Colonic mucosa (tissue), 4 donors: ENCODE results near the gene PRMT1. TPM values are rescaled to one million over a fixed set of nuclear protein-coding genes. Genes with fewer than 3 reads are reported as not detected.

ENCODE experiments used
- DNase-seq: peaks from one replicate; pipeline ENCODE4 v3.0.0-alpha.2; 2020
- H3K27ac ChIP-seq: fragments of 200-600 bp; one replicate; pipeline ENCODE4 v1.8.0; 2021
- H3K27me3 ChIP-seq: fragments of 200-600 bp; one replicate; pipeline ENCODE4 v1.8.0; 2021
- H3K36me3 ChIP-seq: fragments of 200-600 bp; one replicate; pipeline ENCODE4 v1.8.0; 2021
- H3K4me1 ChIP-seq: fragments of 200-600 bp; one replicate; pipeline ENCODE4 v1.8.0; 2021; ENCODE audit warnings: mild to moderate bottlenecking
- H3K4me3 ChIP-seq: fragments of 200-600 bp; one replicate; pipeline ENCODE4 v1.8.0; 2021
- H3K9ac ChIP-seq, 2 donors: one replicate each; pipeline ENCODE4 v1.7.0; 2013; ENCODE audit warnings: control low read depth in 2 of 2, low read depth in 2 of 2, low read length in 2 of 2
- H3K9me3 ChIP-seq: fragments of 200-600 bp; one replicate; pipeline ENCODE4 v1.8.0; 2021
- CTCF ChIP-seq: fragments of 200-600 bp; IDR thresholded peaks from one replicate; pipeline ENCODE4 v1.8.0; 2022; ENCODE audit warnings: antibody characterized with exemption, mild to moderate bottlenecking
- intact Hi-C: fragments of 100-400 bp; cut with DNase I; formaldehyde crosslinking; loops from one replicate; pipeline ENCODE4 v1.14.1; 2022
- total RNA-seq, 2 donors: library from RNA; stranded (reverse); fragmentation: NEBNext Ultra II Directional in 1 of 2; extraction: Animal tissue kit (Norgen Biotek cat#: 25700) in 1 of 2; gene quantifications; one replicate each; pipeline ENCODE4 v1.2.1, GENCODE V29; 2021
- donor health status: healthy.
- donor health status: DM: no; HTN: no; CAD: no.
- donor health status: DM: no; HTN: no; CAD: no.

PRMT1 gene
- total RNA-seq, 2 donors from 2014 or later: 81.3 to 177 TPM

- no peaks in the 10 kb centered on the region for H3K36me3 ChIP-seq
- no peak for DNase-seq
- H3K4me3 ChIP-seq: no peak overlapping the region
- no peaks in the 10 kb centered on the region for H3K4me1 ChIP-seq
- no peak for TF ChIP-seq CTCF
- no peaks in the 10 kb centered on the region for H3K27me3 ChIP-seq
- intact Hi-C loops: no loop called here
- H3K9me3 ChIP-seq: no peaks in the 10 kb centered on the region
- no peak overlapping the region for H3K9ac ChIP-seq
- H3K27ac ChIP-seq: no peak overlapping the region
These were observed 33.4 kb downstream of the PRMT1 start for GRCh38 chr19:49710372-49710951.

GRCh38 chr19:49712397-49712859 lies 35.4 kb downstream of the PRMT1 start:
- Histone ChIP-seq H3K4me1 (no peaks in the 10 kb centered on the region), H3K36me3 (no peaks in the 10 kb centered on the region), H3K27ac (no peak overlapping the region), H3K4me3 (no peak overlapping the region), H3K9me3 (no peaks in the 10 kb centered on the region), H3K9ac (no peak overlapping the region), H3K27me3 (no peaks in the 10 kb centered on the region)
- no peak for TF ChIP-seq CTCF
- intact Hi-C loops: no loop called here
- DNase-seq: peak; percentile 65

DNA sequence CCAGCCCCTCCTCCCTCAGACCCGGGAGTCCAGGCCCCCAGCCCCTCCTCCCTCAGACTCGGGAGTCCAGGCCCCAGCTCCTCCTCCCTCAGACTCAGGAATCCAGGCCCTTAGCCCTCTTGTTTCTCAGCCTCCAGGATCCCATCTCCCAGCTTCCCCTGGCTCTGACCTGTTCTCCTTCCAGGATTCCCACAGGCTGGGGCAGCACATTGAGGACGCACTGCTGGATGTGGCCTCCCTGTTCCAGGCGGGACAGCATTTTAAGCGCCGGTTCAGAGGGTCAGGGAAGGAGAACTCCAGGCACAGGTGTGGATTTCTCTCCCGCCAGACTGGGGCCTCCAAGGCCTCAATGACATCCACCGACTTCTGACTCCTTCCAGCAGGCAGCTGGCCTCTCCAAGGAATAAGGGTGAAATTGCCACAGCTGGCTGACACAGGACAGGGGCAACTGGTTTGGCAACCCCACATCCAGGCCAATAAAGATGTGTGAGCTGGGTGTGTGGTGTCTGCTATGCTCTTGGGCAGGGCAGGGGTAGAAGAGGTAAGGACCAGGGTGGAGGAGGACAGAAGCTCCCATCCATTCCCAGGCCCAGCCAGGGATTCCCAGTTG lies 36.3 kb downstream of the PRMT1 start:
- H3K27me3 ChIP-seq: no peaks in the 10 kb centered on the region
- H3K9me3 ChIP-seq: no peaks in the 10 kb centered on the region
- no peaks in the 10 kb centered on the region for H3K36me3 ChIP-seq
- H3K4me1 ChIP-seq: no peaks in the 10 kb centered on the region
- no peak for TF ChIP-seq CTCF
- no peak overlapping the region for H3K27ac ChIP-seq
- intact Hi-C loops: no loop called here
- no peak for DNase-seq
- H3K4me3 ChIP-seq: no peak overlapping the region
- no peak overlapping the region for H3K9ac ChIP-seq

- H3K9me3 ChIP-seq: no peaks in the 10 kb centered on the region
- H3K27ac ChIP-seq: no peak overlapping the region
- H3K4me1 ChIP-seq: no peaks in the 10 kb centered on the region
- H3K27me3 ChIP-seq: no peaks in the 10 kb centered on the region
- no peak for TF ChIP-seq CTCF
- DNase-seq: no peak
- no peak overlapping the region for H3K4me3 ChIP-seq
- H3K9ac ChIP-seq: no peak overlapping the region
- no peaks in the 10 kb centered on the region for H3K36me3 ChIP-seq
- intact Hi-C loops: no loop called here
These were observed 39.1 kb downstream of the PRMT1 start for GRCh38 chr19:49716154-49716553.

- H3K4me3 ChIP-seq: no peak overlapping the region
- no peak overlapping the region for H3K9ac ChIP-seq
These were observed 41.4 kb downstream of the PRMT1 start for GRCh38 chr19:49718511-49718910.

More at GRCh38 chr19:49718511-49718910, 41.4 kb downstream of the PRMT1 start:
- Histone ChIP-seq H3K9me3 (no peaks in the 10 kb centered on the region), H3K27ac (no peak overlapping the region), H3K36me3 (no peaks in the 10 kb centered on the region), H3K27me3 (no peaks in the 10 kb centered on the region), H3K4me1 (no peaks in the 10 kb centered on the region)
- no peak for TF ChIP-seq CTCF
- intact Hi-C loops: no loop called here
- no peak for DNase-seq
